NCI-H226 (cell line): Measurements from ENCODE around the gene TADA1.
"Not testable (repeated sequence)": the region's sequence is repeated elsewhere in the genome, so short reads cannot be mapped to it uniquely, and the experiment has no call there.

ENCODE experiments used
- DNase-seq: peaks from one replicate; pipeline ENCODE4 v3.0.0-alpha.2; 2015

TADA1 gene

GRCh38 chr1:166843322-166843721, 32.7 kb downstream of the TADA1 start:
- no peak for DNase-seq

DNA sequence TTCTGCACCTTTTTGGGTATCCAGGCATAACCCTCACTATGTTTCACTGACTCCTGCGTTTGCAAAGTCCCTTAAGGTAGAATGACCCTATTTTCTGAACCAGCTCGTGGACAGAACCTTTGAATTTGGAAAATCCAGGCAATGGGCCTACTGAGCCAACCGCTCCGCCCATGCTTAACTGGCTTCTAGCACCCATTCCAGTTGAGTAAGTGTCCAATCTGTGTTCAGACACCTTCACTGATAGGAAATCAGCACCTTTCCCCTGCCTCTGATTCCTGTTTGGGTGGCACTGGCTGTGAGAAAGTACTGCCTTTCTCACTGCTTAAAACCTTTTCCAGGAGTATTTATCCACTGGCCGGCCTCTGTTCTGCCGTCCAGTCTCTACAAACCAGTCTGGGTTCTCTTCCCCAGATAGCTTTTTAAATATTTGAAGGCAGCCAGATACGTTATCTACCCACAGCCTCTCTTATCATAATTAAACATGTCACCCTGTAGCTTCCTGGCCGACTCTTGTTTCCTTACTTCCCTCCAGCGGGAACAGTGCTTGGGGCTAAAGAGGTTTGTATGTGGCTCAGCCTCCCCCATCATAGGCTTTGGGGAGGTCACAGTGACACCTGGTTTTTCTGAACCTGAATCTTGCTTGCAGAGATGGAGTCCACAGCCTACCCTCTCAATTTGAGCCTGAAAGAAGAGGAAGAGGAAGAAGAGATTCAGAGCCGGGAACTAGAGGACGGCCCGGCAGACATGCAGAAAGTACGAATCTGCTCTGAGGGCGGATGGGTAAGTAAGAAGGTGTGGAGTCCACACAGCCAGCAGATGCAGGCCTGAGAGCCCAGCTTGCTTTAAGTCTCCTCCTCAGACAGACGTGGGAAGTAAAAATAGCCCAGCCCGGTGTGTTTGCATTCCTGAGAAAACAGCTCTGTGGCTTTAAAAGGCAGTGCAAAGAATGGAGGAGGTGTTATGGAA, 35.5 kb downstream of the TADA1 start:
- no peak for DNase-seq

DNA sequence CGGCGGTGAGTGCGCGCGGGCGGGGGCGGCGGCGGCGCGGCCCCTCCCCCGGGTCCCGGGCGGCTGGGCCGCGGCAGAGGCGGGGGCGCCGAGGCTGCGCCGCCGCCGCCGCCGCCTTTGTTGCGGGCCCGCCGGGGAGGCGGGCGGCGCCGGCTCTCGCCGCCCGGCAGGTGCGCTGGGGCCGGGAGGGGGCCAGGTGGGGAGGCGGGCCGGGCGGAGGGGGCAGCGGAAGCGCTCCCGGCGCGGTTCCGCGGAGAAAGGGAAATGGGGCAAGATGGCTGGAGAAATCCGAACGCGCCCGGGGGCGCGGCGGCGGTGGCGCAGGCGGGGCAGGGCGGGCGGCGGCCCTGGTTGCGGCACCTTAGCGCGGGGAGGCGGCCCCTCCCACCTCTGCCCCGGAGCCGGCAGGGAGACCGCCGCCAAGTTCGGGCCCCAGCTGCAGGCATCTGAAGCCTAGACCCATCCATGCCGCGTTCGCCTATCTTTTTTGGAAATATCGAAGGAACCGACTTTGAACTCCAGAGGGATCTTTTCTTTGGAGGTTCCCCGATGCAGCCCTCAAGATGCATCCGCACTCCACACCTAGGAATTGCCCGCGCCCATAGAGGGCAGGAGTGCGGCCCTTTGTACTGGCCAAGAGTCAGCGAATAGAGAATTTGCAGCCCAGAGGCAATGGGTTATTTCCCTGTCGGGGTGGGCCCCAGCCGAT, 36.3 kb downstream of the TADA1 start:
- peak; percentile 43 for DNase-seq

DNA sequence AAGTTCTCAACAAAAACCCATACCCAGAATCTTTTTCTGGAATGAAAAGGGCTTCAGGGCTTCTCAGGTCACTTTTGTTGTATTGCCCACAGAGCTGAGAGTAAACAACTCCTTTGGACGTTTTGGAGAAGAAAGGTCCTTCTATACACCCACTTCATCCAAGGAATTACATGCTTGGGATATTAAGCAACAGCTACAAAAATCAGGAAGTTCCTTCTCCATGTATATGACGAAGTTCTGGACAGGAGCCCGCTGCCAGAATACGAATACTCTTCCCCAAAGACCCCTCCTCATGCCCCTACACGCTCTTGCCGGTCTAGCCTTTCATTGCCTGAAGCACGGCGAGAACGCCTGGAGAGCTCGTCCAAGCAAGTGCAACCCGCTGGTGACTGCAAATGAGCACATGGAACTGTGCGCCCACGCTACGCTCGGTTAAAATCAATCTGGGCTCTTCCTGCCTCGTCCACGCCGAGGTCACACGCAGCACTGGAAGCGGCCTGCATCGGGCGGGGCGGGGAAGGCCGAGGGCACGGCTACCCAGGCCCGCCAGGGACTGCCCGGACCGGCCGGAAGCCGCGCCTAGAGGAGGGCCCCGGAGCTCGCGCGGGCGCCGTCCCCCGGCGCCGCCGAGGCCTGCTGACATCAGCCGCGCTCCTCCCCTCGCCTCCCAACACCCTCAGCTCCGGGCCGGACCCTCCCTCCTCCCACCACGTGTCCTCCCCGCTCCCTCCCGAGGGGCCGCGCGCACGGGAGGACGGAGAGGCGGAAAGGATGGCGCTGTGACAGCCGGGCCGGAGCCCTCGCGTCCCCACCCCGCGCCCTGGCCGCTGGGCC, 37.1 kb downstream of the TADA1 start, which contains the start of gene POGK:
TSS of gene POGK (plus strand) at position 710 of the 834 bp plus-strand sequence. CDS start 1,482 bp downstream, outside the sequence.
- peak; percentile 89 for DNase-seq

DNA sequence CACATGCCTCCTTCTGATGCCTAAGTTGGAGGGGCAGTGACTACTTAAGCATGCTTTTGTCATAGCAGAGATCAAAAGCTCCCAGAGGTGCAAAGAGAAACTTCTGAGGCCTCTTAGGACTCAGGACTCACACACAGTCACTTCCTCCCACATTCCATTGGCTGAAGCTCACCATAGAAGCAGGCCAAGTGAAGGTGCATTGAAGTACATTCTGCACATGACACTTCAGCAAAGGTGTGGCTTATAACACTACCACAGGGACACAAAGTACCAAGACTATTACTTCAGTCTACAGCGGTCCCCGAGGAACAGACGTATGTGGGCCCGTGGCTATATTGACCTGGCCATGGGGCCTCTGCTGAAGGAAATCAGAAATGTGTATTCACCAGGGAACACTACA, 39.3 kb downstream of the TADA1 start:
- DNase-seq = peak; percentile 32

DNA sequence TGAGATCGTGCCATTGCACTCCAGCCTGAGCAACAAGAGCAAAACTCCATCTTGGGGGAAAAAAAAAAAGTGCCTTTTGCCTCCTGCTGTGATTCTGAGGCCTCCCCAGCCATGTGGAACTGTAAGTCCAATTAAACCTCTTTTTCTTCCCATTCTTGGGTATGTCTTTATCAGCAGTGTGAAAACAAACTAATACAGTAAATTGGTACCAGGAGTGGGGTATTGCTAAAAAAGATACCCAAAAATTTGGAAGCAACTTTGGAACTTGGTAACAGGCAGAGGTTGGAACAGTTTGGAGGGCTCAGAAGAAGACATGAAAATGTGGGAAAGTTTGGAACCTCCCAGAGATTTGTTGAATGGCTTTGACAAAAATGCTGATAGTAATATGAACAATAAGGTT, 46.3 kb downstream of the TADA1 start:
- DNase-seq = not testable (repeated sequence)

GRCh38 chr1:166827426-166827825, 48.6 kb downstream of the TADA1 start:
- DNase-seq = no peak

- DNase-seq = no peak
Measured at GRCh38 chr1:166822385-166822784, 53.7 kb downstream of the TADA1 start.

- DNase-seq = no peak
Measured at GRCh38 chr1:166819974-166820373, 56.1 kb downstream of the TADA1 start.

DNA sequence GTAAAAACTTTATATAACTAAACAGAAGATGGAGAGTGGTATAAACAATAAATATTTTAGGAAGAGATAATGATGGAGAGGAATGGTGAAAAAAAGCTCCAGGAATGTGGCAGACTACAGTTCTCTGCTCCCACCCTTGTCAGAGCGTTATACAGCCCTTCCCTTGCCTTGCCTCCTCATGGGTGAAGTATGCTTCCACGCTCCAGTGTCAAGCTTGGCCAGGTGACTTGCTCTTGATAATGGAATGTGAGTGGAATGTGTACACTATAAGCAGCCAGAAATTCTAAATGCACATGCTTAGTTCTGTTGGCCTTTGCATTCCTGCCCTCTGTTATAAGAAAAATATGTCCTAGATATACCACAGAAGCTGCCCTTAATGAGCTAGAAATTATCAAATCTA, 61.5 kb downstream of the TADA1 start:
- DNase-seq = peak; percentile 44

DNA sequence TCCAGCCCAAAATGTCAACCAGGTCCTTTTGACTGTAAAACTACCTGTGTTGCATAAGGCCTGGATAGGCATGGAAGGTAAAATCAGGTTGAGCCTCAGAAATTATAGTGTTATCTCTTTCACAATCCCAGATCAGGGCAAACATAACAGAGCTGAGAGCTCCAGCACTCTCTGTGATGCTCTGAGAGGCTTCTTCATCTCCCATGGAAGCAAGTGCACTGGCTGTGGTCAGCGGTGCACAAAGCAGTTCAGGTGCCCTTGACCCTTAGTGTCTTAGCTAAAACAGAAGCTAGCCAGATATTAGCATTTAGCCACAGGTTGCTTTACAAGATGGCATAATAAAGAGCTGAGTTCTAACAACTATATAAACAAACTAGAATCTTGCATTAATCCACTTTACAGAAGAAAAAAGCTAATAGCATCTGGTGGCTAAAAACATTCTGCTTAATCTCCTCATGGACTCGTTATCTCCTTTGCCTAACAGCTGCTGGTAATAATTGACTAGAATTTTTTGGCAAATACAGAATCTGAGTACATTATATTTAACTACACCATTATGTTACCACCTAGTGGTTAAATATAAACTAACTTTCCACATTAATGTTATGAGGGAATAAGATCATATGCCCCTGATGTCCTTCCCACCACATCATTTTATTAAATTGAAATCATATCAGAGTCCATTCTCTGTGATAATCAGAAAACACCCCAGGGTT, 62.4 kb downstream of the TADA1 start:
- no peak for DNase-seq

DNA sequence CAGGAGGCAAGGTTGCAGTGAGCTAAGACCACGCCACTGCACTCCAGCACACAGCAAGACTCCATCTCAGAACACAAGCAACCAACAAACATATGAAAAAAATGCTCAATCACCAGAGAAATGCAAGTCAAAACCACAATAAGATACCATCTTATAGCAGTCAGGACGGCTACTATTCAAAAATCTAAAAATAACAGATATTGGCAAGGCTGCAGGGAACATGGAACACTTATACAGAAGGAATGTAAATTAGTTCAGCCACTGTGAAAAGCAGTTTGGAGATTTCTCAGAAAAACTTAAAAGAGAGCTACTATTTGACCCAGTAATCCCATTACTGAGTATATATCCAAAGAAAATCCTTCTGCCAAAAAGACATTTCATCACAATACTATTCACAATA, 64.4 kb downstream of the TADA1 start:
- DNase-seq = no peak

DNA sequence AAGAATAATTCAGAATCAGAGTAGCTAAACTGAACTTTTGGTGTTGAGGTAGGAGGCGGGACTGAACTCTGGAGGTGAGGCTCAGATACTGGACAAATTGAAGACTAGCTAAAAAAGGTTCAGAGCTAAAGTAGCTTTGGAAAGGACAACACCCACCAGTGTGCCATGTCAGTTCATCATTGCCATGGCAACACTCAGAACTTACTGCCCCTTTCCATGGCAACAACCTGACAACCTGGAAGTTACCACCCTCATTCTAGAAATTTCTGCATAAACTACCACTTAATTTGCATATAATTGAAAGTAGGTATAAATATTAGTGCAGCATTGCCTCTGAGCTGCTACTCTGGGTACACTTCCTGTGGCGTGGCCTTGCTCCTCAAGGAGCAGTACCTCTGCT, 67.1 kb downstream of the TADA1 start:
- no peak for DNase-seq
